Neural progenitor cell (in vitro differentiated cells): ENCODE results near the gene PKD1L1.

Source experiments
- CTCF ChIP-seq: fragments of 200-600 bp; sonication (generic); IDR thresholded peaks from 2 replicates; pipeline ENCODE4 v1.5.1; 2017; ENCODE audit warnings: antibody characterized with exemption, mild to moderate bottlenecking
- EZH2 ChIP-seq: fragments of 200-600 bp; sonication (generic); IDR thresholded peaks from 2 replicates; pipeline ENCODE4 v1.6.1; 2017; ENCODE audit warnings: antibody characterized with exemption, mild to moderate bottlenecking, moderate library complexity

- TF ChIP-seq EZH2: no peak
- TF ChIP-seq CTCF: no peak
These were observed 162.2 kb downstream of the PKD1L1 start for GRCh38 chr7:47785923-47786556.
